HG03196 (cell line): ENCODE measurements around the gene PKD1L1.

Source experiments
- ATAC-seq: cut with Tn5 transposase; IDR thresholded peaks from one replicate; pipeline ENCODE4 v1.9.1; 2021; ENCODE audit not compliant: unreplicated experiment

Gene PKD1L1

DNA sequence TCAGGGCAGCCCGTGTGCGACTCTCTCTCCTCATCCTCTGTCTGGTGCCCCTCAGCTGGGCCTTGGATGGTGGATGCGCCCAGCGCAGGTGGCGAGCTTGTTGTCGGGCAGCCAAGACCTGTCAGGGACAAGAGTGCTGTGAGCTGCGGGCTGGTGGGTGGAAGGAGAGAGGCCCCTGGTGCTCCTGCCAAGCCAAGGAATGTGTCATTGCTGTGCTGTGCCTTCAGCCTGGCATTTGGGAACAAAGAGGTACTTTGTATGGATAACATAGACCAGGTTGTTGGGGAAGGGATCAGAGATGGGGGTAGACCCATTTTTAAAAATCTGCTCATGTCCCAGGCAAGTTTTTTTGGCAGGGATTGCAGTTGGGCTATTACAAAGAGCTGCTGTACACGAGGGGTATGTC is 120.9 kb downstream of the PKD1L1 start:
- no peak for ATAC-seq

DNA sequence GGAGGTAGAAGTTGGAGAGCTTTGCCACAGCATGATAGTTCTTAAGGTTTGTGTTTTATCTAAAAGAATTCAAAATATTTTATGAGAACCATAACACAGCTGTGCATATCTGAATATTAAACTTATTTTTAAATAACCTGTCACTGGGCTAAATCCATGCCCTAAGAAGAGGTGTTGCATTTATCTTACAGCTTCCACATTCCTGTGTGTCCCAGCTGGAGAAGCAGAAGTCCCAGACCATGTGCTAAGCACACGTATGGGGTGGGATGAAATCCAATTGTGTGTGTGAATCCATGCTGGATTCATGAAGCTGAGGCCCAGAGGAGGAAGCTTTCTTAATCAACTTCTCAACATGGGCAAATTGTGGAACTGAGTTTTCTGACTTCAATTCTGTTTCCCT is 121.5 kb downstream of the PKD1L1 start:
- no peak for ATAC-seq

GRCh38 chr7:47819607-47819920 is 128.7 kb downstream of the PKD1L1 start:
- no peak for ATAC-seq

GRCh38 chr7:47818796-47819606 is 129.3 kb downstream of the PKD1L1 start:
- no peak for ATAC-seq

- ATAC-seq: no peak
Measured at GRCh38 chr7:47817917-47818316, 130.3 kb downstream of the PKD1L1 start.

DNA sequence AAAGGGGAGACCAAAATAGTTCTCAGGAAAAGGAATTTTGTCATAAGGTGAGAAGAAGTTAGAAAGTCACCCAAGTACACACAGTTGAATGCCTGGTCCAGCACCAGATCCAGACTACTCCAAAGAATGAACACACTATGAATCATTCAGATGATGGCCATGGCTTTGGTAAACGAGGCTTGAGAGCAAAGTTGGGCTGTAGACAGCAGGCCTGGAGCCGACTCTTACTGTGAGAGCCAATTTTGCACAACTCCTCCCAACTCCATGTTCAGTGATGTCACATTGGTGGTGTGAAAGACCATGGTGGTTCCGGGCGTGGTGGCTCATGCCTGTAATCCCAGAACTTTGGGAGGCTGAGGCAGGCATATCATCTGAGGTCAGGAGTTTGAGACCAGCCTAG is 131.6 kb downstream of the PKD1L1 start:
- ATAC-seq: no peak

DNA sequence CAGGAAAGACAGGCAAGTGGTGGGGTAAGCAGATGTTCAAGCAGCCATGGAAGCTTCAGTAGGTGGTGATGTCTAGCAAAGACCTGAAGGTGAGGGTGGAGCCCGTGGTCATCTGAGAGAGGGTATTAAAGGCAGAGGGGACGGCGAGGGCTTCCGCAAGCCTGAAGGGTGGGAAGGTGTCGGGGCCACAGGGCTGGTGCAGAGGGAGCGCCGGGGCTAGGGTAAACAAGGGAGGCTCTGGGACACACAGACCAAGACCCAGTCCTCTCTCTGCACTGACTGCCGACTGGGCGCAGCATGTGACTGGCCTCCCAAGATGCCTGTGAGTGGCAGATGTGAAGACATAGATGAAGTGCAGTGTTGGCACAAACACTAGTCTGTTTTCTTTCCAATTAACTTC is 132.4 kb downstream of the PKD1L1 start:
- no peak for ATAC-seq

DNA sequence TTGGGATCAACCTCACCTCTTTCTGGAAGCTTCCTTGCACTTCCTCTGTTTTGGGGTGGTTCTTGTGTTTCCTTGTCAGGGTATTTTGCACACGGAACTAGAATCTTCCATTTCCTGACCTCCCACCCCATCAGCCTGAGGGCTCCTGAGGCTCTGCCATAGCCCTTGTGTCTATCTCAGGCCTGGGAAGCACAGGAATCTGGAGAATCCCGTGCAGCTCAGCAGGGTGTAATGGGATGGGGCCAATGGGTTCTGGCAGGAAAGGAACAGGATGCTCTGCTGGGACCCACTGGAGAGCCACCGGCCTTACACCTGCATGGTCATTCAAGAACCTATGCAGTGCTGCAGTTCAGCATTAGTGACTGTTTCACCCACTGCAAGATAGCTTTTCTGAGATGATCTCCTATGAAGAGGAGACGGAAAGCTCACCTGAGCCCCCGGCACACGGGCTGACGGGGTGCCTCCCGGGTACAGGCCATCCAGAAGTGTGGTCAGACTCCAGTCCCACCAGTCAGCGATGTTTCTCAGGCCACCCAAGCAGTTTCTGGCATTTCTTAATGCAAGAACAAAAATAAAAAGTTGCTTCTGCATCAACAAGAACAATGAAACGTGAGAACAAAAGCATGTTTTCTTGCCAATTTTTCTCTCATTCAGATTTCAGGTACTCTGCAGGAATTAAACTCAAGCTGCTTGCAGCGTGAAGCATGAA is 133.2 kb downstream of the PKD1L1 start:
- no peak for ATAC-seq

GRCh38 chr7:47813620-47814260 is 134.5 kb downstream of the PKD1L1 start:
- no peak for ATAC-seq

GRCh38 chr7:47812429-47813136 is 135.7 kb downstream of the PKD1L1 start:
- ATAC-seq: no peak

DNA sequence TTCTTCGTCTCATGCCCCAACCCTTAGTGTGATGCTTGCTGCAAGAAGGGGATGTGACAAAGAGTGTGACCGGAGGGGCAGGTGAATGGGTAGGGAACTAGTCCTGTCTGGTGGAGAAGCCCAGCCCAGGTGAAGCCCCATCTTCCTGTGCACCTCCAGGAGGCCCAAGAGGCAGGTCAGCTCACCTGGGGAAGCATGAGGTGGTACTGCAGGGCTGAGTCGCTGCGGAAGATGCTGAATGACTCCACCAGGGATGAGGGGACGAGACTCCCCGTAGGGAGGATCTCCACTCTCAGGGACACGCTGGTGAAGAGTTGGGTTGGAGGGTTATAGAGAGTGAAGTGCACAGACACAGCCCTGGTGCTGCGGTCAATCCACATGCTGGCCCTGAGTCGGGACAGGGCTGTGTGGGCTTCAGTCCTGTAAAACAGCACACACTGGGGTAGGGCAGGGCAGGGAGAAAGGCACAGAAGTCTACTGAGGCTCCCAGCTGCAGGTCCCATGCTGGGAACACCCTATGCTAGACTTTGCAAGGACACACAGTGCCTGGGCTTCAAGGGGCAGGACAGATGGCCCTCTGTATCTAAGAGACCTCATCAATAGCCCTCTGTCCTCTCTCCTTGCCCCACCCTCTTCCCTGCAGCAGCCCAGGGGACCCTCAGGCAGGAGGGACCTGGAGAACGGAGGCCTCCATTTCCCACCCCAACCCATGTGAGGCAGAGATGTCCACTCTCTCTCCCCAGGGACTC is 136.5 kb downstream of the PKD1L1 start:
- ATAC-seq: no peak

GRCh38 chr7:47809387-47809786 is 138.9 kb downstream of the PKD1L1 start:
- ATAC-seq: no peak

GRCh38 chr7:47808321-47808720 is 139.9 kb downstream of the PKD1L1 start:
- no peak for ATAC-seq

- no peak for ATAC-seq
Measured at GRCh38 chr7:47807756-47808155, 140.5 kb downstream of the PKD1L1 start.

GRCh38 chr7:47807126-47807525 is 141.1 kb downstream of the PKD1L1 start:
- ATAC-seq: no peak

- no peak for ATAC-seq
Measured at GRCh38 chr7:47806701-47807103, 141.6 kb downstream of the PKD1L1 start.

DNA sequence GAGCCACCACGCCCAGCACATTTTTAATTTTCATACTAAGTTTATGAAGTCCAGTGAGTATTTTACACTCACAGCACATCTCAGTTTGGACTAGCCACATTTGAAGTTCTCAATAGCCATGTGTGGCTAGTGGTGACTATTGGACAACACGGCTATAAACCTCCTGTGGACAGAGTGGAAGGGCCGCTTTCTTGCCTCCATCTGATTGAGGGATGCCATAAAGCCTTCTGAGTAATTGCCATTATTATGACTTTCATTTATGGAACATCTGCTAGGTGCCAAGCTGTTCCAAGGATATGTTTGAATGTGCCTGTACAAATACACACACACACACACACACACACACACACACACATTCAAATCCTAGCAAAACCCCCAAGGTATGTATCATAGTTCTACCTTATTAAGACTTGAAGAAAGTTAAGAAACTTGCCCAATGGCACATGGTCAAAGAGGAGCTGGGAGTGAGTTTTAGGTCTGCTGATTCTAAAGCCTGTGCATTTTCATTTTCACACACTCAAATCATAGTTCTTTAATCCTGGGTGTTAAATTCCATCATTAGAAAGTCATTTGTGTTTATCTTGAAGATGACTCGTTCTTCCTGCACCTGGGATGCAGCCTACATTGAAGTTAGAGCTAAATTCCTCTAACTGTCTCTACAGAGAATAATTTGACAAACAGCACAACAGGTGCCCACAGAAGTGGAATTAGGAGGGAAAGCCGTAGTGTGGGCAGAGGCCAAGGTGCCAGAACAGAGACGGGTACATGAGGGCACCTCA is 143.3 kb downstream of the PKD1L1 start:
- no peak for ATAC-seq

GRCh38 chr7:47803846-47804245 is 144.4 kb downstream of the PKD1L1 start:
- no peak for ATAC-seq

DNA sequence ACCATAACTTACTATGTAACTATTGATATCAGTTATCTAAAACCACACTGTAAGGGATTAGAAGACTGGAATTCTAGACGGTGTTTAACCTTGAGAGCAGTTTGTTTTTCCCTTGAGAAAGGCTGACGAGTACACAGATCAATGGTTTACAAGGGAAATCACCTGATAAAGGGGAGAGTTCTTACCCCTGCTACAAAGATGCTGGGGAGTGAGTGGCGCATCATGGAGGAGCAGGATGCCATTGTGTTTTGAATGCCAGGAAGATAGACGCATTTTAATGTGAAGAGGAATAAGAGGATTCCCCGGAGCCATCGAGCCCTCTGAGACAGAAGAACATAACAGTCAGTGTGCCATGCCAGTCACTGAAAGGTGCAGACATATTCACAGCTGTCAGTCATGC is 145.2 kb downstream of the PKD1L1 start:
- no peak for ATAC-seq

GRCh38 chr7:47801423-47801822 is 146.8 kb downstream of the PKD1L1 start:
- ATAC-seq: no peak
